Colonic mucosa (tissue), 4 donors: ENCODE measurements around the gene SUGCT. TPM values are rescaled to one million over a fixed set of nuclear protein-coding genes. Genes with fewer than 3 reads are reported as not detected.

Source experiments
- DNase-seq: peaks from one replicate; pipeline ENCODE4 v3.0.0-alpha.2; 2020
- H3K27ac ChIP-seq: fragments of 200-600 bp; one replicate; pipeline ENCODE4 v1.8.0; 2021
- H3K27me3 ChIP-seq: fragments of 200-600 bp; one replicate; pipeline ENCODE4 v1.8.0; 2021
- H3K36me3 ChIP-seq: fragments of 200-600 bp; one replicate; pipeline ENCODE4 v1.8.0; 2021
- H3K4me1 ChIP-seq: fragments of 200-600 bp; one replicate; pipeline ENCODE4 v1.8.0; 2021; ENCODE audit warnings: mild to moderate bottlenecking
- H3K4me3 ChIP-seq: fragments of 200-600 bp; one replicate; pipeline ENCODE4 v1.8.0; 2021
- H3K9ac ChIP-seq, 2 donors: one replicate each; pipeline ENCODE4 v1.7.0; 2013; ENCODE audit warnings: control low read depth in 2 of 2, low read depth in 2 of 2, low read length in 2 of 2
- H3K9me3 ChIP-seq: fragments of 200-600 bp; one replicate; pipeline ENCODE4 v1.8.0; 2021
- CTCF ChIP-seq: fragments of 200-600 bp; IDR thresholded peaks from one replicate; pipeline ENCODE4 v1.8.0; 2022; ENCODE audit warnings: antibody characterized with exemption, mild to moderate bottlenecking
- intact Hi-C: fragments of 100-400 bp; cut with DNase I; formaldehyde crosslinking; loops from one replicate; pipeline ENCODE4 v1.14.1; 2022
- total RNA-seq, 2 donors: library from RNA; stranded (reverse); fragmentation: NEBNext Ultra II Directional in 1 of 2; extraction: Animal tissue kit (Norgen Biotek cat#: 25700) in 1 of 2; gene quantifications; one replicate each; pipeline ENCODE4 v1.2.1, GENCODE V29; 2021
- donor health status: healthy.
- donor health status: DM: no; HTN: no; CAD: no.
- donor health status: DM: no; HTN: no; CAD: no.

The SUGCT gene
- total RNA-seq, 2 donors from 2014 or later: 3.6 to 15.1 TPM

DNA sequence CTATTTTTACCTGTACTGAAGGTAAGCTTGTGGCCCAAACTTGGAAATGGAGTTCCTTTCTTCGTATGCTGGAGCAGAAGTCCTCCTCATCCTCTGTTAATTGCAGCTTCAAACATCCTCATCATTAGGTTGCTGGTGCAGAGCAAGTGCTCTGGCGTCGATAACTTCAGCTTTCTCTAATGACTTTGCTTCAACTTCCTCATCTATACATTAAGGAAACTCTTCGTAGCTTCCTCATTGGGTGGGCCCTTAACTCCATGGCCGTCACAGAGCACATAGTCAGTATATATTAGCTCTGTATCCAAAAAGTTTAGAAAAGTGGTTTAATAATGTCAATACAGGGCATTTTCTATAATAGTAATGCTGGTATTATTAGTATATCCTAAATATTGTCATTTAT lies 447.7 kb downstream of the SUGCT start:
- no peak for DNase-seq
- no peaks in the 10 kb centered on the region for H3K36me3 ChIP-seq
- TF ChIP-seq CTCF: no peak
- no peak overlapping the region for H3K4me3 ChIP-seq
- H3K9me3 ChIP-seq: no peaks in the 10 kb centered on the region
- H3K4me1 ChIP-seq: no peaks in the 10 kb centered on the region
- H3K27ac ChIP-seq: no peak overlapping the region
- no peaks in the 10 kb centered on the region for H3K27me3 ChIP-seq
- intact Hi-C loops: no loop called here
- no peak overlapping the region for H3K9ac ChIP-seq

DNA sequence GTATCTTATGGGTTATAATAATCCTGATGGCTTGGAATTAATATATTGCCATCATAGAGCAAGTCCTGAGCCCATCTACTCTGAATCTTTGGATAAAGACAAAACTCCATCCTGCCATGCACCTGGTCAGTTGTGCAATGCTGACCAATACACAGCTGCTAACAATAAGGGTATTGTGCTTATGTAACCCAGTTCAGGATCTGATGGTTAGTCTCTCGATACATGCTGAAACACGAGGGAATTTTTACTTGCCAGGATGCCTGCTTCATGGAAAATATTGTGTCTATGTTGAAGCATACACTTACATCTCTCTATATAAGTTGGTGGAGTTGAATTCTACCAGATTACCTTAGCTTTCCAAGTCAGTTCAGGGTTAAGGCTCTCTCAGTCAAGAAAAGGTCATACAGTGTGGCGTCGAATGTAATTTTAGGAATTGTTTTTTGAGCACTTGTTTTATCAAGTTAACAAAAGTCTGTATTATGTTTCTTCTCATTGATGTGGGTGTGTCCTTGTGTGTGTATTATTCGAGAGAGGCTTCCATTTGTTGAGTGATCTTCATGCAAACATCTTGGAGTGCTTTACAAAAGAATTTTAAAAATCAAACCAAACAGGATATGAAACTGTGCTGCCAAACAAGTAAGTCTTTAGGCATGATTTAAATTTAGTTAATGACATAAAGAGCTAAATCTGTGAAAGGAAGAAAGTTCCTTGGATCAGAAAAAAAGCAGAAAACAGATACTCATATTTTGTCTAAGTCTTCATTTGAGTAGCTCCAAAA lies 449.1 kb downstream of the SUGCT start:
- Histone ChIP-seq H3K9me3 (no peaks in the 10 kb centered on the region), H3K27me3 (no peaks in the 10 kb centered on the region), H3K4me1 (no peaks in the 10 kb centered on the region), H3K36me3 (no peaks in the 10 kb centered on the region), H3K4me3 (no peak overlapping the region), H3K9ac (no peak overlapping the region), H3K27ac (no peak overlapping the region)
- intact Hi-C loops: no loop called here
- TF ChIP-seq CTCF: no peak
- no peak for DNase-seq

- no peaks in the 10 kb centered on the region for H3K4me1 ChIP-seq
- intact Hi-C loops: no loop called here
- H3K27me3 ChIP-seq: no peaks in the 10 kb centered on the region
- H3K9me3 ChIP-seq: no peaks in the 10 kb centered on the region
- DNase-seq: no peak
- H3K27ac ChIP-seq: no peak overlapping the region
- TF ChIP-seq CTCF: no peak
- no peaks in the 10 kb centered on the region for H3K36me3 ChIP-seq
- H3K4me3 ChIP-seq: no peak overlapping the region
- H3K9ac ChIP-seq: no peak overlapping the region
Observed at GRCh38 chr7:40584667-40585433, 450.0 kb downstream of the SUGCT start.

DNA sequence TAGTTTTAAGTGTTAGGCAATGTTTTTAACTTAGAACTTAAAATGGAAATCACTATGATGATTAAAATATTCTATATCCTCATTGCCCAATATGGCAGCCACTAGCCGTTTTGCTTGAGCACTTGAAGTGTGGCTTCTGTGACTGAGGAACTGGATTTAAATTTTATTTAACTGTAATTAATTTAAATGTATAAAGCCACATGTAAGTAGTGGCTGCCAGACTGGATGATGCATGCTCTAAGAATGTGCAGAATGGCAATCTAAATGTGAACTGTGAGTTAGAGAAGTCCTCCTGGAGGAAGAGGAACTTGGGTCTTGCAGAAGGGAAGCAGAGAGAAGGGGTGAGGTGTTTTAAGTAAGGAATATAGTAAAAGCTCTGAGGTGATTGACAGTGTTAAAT lies 451.4 kb downstream of the SUGCT start:
- no peak overlapping the region for H3K4me3 ChIP-seq
- H3K9me3 ChIP-seq: no peaks in the 10 kb centered on the region
- no peak overlapping the region for H3K27ac ChIP-seq
- TF ChIP-seq CTCF: no peak
- H3K9ac ChIP-seq: no peak overlapping the region
- DNase-seq: no peak
- no peaks in the 10 kb centered on the region for H3K27me3 ChIP-seq
- intact Hi-C loops: no loop called here
- H3K36me3 ChIP-seq: no peaks in the 10 kb centered on the region
- no peaks in the 10 kb centered on the region for H3K4me1 ChIP-seq

DNA sequence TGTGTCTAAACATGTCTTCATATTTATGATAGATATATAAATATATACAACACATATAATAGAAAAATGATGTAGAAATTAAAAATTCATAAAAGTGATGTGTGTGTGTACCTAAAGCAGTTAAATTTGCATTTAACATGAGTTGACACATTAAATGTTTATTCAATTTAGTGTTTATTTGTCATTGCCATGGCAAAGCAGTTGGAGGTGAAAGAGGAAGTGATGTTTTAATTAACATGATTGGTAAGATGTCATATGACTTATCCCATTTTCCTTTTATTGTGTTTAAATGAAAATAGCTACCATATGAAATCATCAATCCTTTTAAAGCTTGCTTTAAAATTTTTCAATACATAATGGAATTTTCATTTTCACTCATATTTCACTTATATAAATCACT lies 452.6 kb downstream of the SUGCT start:
- TF ChIP-seq CTCF: no peak
- Histone ChIP-seq H3K27ac (no peak overlapping the region), H3K36me3 (no peaks in the 10 kb centered on the region), H3K9me3 (no peaks in the 10 kb centered on the region), H3K27me3 (no peaks in the 10 kb centered on the region), H3K4me1 (no peaks in the 10 kb centered on the region), H3K9ac (no peak overlapping the region), H3K4me3 (no peak overlapping the region)
- intact Hi-C loops: no loop called here
- DNase-seq: no peak
